Stimulated activated effector memory CD8-positive, alpha-beta T cell treated with anti-CD3 and anti-CD28 coated beads, Interleukin-12 subunit alpha, Interleukin-12 subunit beta, amount 100 ng/mL, for 72 hours (primary cell): Measurements from ENCODE around the gene DNTTIP2.
A peak's percentile ranks its signal among the peaks of the same experiment; 100 is the strongest.
"Not testable (repeated sequence)": the region's sequence is repeated elsewhere in the genome, so short reads cannot be mapped to it uniquely, and the experiment has no call there.

Experiments
- ATAC-seq: fragments of 150-1000 bp; cut with Tn5 transposase; 2 replicates; pipeline ENCODE4 v1.10.0; 2021
- DNase-seq, 2 donors: peaks; one replicate each; pipeline ENCODE4 v3.0.0; 2021 to 2022; ENCODE audit warnings: low spot score in 2 of 2
- H3K27ac Mint-ChIP-seq: one replicate; pipeline ENCODE4 v1.8.0; 2022; ENCODE audit warnings: mild to moderate bottlenecking, mixed read lengths
- H3K36me3 Mint-ChIP-seq: one replicate; pipeline ENCODE4 v1.8.0; 2022; ENCODE audit warnings: mild to moderate bottlenecking, mixed read lengths
- H3K4me1 Mint-ChIP-seq: one replicate; pipeline ENCODE4 v1.8.0; 2022; ENCODE audit warnings: mixed read lengths
- H3K4me3 Mint-ChIP-seq: one replicate; pipeline ENCODE4 v1.8.0; 2022; ENCODE audit warnings: mild to moderate bottlenecking, mixed read lengths
- H3K9me3 Mint-ChIP-seq: one replicate; pipeline ENCODE4 v1.8.0; 2022; ENCODE audit warnings: mixed read lengths

The DNTTIP2 gene

DNA sequence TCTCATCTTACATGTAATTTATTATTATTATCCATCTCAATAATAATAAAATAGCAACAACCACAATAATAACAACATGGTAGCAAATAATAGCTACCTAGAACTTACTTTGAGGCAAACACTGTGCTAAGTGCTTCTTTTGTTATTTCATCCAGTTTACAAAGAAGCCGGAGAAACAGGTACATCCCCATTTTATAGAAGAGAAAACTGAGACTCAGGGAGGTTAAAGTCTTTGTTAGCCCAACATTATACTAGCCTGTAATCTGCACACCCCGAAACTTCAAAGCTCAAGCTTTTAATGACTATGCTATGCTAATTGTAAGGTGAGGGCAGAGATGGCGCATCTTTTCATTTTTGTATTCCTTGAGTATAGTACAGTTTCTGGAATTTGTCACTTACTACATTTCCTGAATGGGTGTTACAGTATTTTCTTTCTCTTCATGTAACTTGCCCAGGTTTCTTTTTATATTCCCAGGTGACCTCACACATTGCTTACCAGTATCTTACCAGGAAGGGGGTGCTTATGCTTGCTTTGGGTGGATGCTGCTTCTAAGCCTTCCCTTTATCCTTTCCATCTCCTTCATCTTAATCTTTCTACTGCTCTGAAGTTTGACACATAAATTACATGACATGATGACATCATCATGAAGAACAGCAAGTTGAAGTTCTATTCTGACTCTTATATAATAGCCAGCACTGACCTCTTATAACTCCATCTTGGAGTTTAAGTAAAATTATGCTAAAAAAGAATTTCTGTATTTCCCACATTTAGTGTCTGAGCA lies 21.9 kb upstream of the DNTTIP2 start:
- Mint-ChIP-seq H3K36me3 (peaks cover 55% of the 10 kb centered on the region), H3K4me1 (peaks cover 19% of the 10 kb centered on the region)
- ATAC-seq = no peak

DNA sequence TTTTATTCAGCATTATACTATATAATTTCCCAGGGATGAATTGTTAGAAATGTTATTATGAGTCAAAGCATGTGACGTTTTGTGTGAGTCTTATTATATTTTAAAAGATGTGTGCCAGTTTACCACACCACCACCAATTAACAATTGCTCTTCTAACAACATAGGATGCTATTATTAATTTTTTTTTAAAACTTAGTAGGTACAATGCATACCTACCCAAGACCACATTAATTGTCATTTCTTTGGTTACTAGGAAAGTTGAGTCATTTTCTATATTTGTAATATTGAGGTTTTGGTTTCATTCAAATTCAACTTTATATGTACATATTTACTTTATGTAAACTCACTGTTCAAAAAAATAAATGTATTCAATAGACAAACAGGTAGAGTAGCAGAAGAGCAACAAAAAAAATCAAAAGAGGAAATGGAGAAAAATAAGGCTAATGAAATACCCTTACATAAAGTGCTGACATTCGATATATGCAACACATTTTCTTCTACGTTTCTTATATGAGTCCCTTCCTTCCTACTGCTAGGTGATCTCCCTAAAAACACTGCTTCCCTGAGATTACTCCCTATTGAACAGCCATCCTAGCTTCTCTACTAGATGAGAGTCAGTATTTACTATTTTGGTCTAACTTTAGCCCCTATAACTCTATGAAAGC lies 20.7 kb upstream of the DNTTIP2 start:
- Mint-ChIP-seq H3K4me1 (peaks cover 14% of the 10 kb centered on the region), H3K36me3 (peaks cover 66% of the 10 kb centered on the region), H3K9me3 (no peaks in the 10 kb centered on the region), H3K4me3 (no peak overlapping the region), H3K27ac (peak overlapping the region; percentile 55)
- ATAC-seq = no peak
- DNase-seq = no peak

More for the DNA sequence above, 21.9 kb upstream of the DNTTIP2 start:
- Mint-ChIP-seq H3K27ac (no peak overlapping the region), H3K9me3 (no peaks in the 10 kb centered on the region), H3K4me3 (no peak overlapping the region)
- DNase-seq = no peak

DNA sequence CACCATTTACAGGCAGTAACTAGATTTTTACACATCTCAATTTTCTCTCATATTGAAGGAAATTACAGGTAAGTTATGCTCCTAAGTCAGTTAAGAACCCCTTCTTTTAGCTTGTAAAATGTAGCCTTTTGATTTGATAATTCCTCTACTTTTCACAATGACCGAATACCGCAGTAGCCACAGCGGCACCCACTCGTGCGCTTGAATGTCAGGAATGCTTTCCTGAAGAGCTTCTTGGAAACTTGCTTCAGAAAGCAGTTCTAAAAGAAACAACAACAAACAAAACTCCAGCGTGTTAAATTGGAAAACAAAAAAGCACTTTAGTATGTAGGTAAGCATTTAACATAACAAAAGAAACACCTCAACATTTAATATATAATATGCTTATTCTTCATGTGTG lies 9.9 kb upstream of the DNTTIP2 start:
- no peak overlapping the region for H3K27ac Mint-ChIP-seq
- ATAC-seq (no peak), DNase-seq (no peak)
- no peaks in the 10 kb centered on the region for H3K9me3 Mint-ChIP-seq
- H3K4me1 Mint-ChIP-seq = no peaks in the 10 kb centered on the region
- peaks cover 58% of the 10 kb centered on the region for H3K36me3 Mint-ChIP-seq
- no peak overlapping the region for H3K4me3 Mint-ChIP-seq

DNA sequence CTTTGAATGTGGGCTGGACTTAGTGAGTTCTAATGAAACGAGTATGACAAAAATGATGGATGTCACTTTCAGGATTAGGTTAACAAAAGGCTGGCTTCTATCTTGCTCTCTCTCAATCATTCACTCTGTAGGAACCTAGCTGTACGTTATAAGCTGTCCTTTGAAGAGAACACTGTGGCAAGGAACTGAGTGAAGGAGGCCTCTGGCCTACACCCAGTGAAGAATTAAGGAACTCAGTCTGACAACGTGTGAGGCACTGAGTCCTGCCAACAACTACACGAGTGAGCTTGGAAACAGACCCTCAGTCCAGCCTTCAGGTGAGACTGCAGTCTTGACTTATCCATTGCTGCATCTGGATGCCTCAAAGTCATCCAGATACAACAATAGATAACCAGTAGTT lies 3.3 kb upstream of the DNTTIP2 start:
- no peak overlapping the region for H3K4me3 Mint-ChIP-seq
- no peaks in the 10 kb centered on the region for H3K9me3 Mint-ChIP-seq
- DNase-seq (no peak), ATAC-seq (no peak)
- peaks cover 16% of the 10 kb centered on the region for H3K4me1 Mint-ChIP-seq
- peaks cover 42% of the 10 kb centered on the region for H3K36me3 Mint-ChIP-seq
- H3K27ac Mint-ChIP-seq = no peak overlapping the region

DNA sequence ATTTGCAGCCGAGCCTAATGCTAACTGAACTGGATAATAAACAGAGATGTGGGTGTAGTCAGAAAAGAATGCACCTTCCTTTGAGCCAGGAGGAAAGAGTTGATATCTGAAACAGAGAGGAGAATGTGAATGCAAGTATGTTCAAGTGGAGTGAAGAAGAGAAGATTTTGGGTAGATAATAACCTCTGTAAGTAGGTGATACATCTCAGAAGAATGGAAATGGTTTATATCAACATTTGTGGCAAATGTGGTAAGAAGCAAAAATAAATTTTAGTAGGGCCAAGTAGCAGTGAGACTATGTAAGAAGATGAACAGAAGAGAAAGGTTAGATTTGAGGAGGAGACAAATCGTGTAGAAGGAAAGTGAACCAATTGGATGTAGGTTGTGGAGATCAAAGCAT lies 1.7 kb upstream of the DNTTIP2 start:
- DNase-seq = no peak
- ATAC-seq = no peak
- Mint-ChIP-seq H3K9me3 (no peaks in the 10 kb centered on the region), H3K36me3 (peaks cover 53% of the 10 kb centered on the region), H3K27ac (no peak overlapping the region), H3K4me3 (no peak overlapping the region), H3K4me1 (peaks cover 29% of the 10 kb centered on the region)

DNA sequence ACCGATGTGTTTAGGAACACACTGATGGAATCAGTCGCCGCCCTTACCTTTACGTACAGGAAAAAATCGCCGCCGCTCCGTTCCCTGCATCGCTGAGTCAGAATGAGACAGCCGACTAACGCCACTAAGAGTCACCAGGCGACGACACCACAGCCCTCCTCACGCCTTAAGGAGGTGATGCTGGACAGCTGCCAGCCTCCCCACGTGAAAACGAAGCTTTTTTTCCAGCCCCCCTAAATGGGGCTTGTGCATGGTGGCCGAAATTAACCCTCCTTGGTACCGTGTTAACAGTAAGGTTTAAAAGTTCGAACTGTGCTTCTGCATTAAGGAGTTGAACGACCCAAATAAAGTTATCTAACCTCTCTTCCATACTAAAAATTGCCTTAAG lies 511 bp downstream of the DNTTIP2 start:
- ATAC-seq = peak; percentile 90
- peaks cover 71% of the 10 kb centered on the region for H3K36me3 Mint-ChIP-seq
- peaks cover 41% of the 10 kb centered on the region for H3K4me1 Mint-ChIP-seq
- peak overlapping the region; percentile 99 for H3K27ac Mint-ChIP-seq
- DNase-seq = peak; percentile 36 to 79
- no peaks in the 10 kb centered on the region for H3K9me3 Mint-ChIP-seq
- H3K4me3 Mint-ChIP-seq = peak overlapping the region; percentile 96

DNA sequence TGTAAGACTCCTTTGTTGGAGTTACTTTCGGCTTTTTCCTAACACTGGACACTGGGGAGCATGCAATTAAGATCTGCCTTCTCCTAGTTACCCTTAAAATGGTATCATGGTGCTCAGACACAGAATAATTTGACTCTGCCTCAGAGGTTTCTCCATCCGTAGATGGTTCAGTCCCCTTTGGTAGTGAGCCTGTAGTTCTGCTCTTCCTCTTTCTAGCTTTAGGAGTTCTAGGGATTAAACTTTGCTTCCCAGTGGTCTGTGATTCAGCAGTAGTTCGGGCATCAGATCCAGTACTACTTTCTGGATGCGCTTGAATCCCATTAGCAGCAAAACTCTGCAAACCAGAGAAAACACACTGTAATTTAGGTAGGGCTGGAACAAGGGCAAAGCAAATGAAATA lies 1.5 kb downstream of the DNTTIP2 start:
- peak overlapping the region; percentile 99 for H3K27ac Mint-ChIP-seq
- DNase-seq (no peak), ATAC-seq (no peak)
- peaks cover 73% of the 10 kb centered on the region for H3K36me3 Mint-ChIP-seq
- H3K4me3 Mint-ChIP-seq = peak overlapping the region; percentile 96
- peaks cover 41% of the 10 kb centered on the region for H3K4me1 Mint-ChIP-seq
- no peaks in the 10 kb centered on the region for H3K9me3 Mint-ChIP-seq

DNA sequence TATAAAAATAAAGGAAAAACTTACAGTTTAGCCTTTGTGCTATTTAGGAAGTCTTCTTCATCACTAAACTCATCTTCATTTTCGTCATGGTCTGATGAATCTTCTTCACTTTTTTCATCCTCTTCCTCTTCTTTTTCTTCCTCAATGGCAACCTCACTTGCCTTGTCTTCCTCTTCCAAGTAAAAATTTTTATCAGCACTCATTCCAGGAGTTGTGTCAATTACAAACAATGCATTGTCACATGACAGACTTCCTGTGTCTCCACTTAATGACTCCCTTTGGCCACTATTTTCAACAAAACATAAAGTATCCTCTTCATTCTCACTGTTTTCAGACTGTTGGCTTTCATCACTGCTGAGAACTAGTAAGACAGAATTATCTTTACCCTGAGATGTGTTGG lies 2.8 kb downstream of the DNTTIP2 start:
- peaks cover 86% of the 10 kb centered on the region for H3K36me3 Mint-ChIP-seq
- H3K4me1 Mint-ChIP-seq = peaks cover 43% of the 10 kb centered on the region

DNA sequence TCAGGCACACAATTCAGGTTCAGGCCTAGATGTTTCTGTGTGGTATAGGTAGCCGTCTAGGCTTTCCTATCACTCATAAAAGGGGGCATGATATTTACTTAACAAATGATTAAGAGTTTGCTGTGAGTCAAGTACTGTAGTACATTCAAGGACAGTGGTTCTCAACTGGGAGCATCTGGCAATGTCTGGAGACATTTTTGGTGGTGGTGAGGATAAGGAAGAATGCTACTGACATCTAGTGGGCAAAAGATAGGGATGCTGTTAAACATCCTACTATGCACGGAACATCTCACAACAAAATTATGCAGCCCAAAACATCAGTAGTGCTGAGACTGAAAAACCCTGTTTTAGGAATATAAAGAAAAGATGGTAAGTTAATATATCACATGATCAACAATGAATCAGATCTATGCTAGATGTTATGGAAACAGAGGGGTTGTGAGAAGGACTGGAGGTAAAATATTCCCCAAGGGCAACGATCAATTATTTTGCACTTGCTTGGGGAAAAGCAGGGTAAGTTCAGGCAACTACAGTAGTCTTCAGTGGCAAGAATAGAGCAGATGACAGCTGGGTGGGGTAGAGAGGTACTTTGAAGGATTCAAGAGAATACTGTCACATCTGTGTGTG lies 4.9 kb downstream of the DNTTIP2 start:
- peaks cover 39% of the 10 kb centered on the region for H3K4me1 Mint-ChIP-seq
- peak overlapping the region; percentile 78 for H3K27ac Mint-ChIP-seq
- no peak overlapping the region for H3K4me3 Mint-ChIP-seq
- no peak for DNase-seq
- no peak for ATAC-seq
- H3K9me3 Mint-ChIP-seq = no peaks in the 10 kb centered on the region
- H3K36me3 Mint-ChIP-seq = peaks cover 100% of the 10 kb centered on the region

More for the DNA sequence above, 2.8 kb downstream of the DNTTIP2 start:
- Mint-ChIP-seq H3K4me3 (peak overlapping the region; percentile 96), H3K9me3 (no peaks in the 10 kb centered on the region), H3K27ac (peak overlapping the region; percentile 99)
- DNase-seq = no peak
- ATAC-seq = no peak

DNA sequence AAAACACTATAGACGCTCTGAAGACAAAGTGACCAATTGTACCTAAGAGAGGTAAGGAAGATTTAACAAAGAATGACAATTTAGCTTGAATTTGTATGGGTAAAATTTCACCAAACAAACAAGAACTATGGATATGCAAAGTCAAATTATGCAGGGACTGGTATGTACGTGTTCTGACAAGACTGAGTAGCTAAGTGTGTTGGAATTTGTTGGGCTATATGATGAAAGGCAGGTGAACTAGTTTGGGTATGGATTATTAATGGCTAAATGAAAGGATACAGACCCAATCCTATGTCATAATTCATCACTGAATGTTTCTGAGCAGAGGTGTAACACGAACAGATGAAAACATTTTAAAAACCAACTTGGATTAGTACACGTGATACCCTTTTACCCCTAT lies 7.6 kb downstream of the DNTTIP2 start:
- no peak overlapping the region for H3K4me3 Mint-ChIP-seq
- no peak for DNase-seq
- peaks cover 22% of the 10 kb centered on the region for H3K4me1 Mint-ChIP-seq
- H3K27ac Mint-ChIP-seq = peak overlapping the region; percentile 67
- peaks cover 98% of the 10 kb centered on the region for H3K36me3 Mint-ChIP-seq
- no peak for ATAC-seq
- H3K9me3 Mint-ChIP-seq = no peaks in the 10 kb centered on the region

DNA sequence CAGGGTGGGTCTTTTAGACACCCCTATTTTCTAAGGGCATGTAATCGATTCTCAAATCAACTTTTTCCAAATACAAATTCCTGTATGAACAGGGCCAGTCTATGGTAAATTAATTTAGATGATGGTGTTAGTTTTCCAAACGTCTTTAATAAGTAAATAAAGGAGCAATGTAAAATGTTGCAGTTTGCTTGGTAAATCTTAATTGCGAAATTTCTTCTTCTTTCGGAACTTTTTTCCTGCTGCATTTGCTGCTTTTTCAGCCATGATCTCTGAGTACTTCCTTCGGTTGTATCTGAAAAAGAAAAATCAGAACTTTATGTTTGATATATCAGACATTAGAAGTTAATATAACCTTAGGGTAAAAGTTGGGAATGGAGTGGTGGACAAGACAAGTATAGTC lies 9.4 kb downstream of the DNTTIP2 start:
- peaks cover 81% of the 10 kb centered on the region for H3K36me3 Mint-ChIP-seq

DNA sequence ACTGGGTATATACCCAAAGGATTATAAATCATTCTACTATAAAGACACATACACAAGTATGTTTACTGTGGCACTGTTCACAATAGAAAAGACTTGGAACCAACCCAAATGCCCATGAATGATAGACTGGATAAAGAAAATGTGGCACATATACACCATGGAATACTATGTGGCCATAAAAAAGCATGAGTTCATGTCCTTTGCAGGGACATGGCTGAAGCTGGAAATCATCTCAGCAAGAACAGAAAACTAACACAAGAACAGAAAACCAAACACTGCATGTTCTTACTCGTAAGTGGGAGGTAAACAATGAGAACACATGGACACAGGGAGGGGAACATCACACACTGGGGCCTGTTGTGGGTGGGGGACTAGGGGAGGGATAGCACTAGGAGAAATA lies 10.5 kb downstream of the DNTTIP2 start:
- not testable (repeated sequence) for H3K4me1 Mint-ChIP-seq, H3K27ac Mint-ChIP-seq, H3K4me3 Mint-ChIP-seq, ATAC-seq, DNase-seq, H3K9me3 Mint-ChIP-seq
- H3K36me3 Mint-ChIP-seq = peaks cover 69% of the 10 kb centered on the region

More for the DNA sequence above, 9.4 kb downstream of the DNTTIP2 start:
- DNase-seq = no peak
- Mint-ChIP-seq H3K4me3 (no peak overlapping the region), H3K4me1 (peaks cover 13% of the 10 kb centered on the region), H3K27ac (no peak overlapping the region), H3K9me3 (no peaks in the 10 kb centered on the region)
- ATAC-seq = no peak

DNA sequence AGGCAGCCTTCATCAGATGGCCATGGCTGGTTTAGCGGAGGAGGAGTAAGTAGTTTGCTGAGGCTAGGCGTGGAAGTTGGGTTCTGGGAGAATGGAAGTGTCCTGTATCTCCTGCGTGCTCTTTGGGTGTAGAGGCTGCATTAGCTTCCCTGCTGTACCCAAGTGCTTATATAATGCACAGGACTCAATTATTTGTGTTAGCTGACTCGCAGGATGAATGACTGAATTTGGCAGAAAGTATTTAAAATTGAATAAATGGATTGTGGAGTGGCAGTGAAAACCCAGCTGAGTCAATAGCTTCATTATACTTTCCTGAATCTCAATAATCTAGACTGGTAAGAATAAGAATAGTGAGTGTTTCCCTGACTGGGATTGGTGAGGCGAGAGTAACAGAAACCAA lies 13.8 kb downstream of the DNTTIP2 start:
- DNase-seq = no peak
- Mint-ChIP-seq H3K4me1 (no peaks in the 10 kb centered on the region), H3K36me3 (peaks cover 37% of the 10 kb centered on the region), H3K27ac (no peak overlapping the region), H3K9me3 (no peaks in the 10 kb centered on the region), H3K4me3 (no peak overlapping the region)
- no peak for ATAC-seq

DNA sequence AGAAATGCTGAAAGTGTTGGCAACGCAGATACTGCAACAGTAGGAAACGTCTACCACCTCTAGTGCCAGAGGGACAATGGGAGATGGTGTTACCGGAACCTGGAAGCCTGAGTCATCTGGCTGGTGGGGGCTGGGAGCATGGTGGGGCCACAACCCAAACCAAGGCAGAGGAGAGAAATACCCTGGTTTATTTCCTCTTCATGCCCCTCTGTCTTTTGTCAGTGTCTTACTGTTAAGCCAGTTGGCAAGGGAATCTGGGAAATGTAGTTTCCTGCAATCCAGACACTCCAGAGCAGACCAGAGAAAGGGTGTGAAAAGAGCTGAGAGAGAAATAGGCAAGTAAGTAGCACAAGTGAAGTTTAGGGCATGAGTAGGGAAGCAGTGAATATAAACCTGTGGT lies 14.8 kb downstream of the DNTTIP2 start:
- ATAC-seq (no peak), DNase-seq (no peak)
- H3K4me1 Mint-ChIP-seq = no peaks in the 10 kb centered on the region
- no peak overlapping the region for H3K4me3 Mint-ChIP-seq
- no peaks in the 10 kb centered on the region for H3K9me3 Mint-ChIP-seq
- H3K27ac Mint-ChIP-seq = no peak overlapping the region
- H3K36me3 Mint-ChIP-seq = peaks cover 26% of the 10 kb centered on the region

DNA sequence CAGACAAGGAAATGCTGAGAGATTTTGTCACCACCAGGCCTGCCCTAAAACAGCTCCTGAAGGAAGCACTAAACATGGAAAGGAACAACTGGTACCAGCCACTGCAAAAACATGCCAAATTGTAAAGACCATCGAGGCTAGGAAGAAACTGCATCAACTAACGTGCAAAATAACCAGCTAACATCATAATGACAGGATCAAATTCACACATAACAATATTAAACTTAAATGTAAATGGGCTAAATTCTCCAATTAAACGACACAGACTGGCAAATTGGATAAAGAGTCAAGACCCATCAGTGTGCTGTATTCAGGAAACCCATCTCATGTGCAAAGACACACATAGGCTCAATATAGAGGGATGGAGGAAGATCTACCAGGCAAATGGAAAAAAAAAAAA lies 21.4 kb downstream of the DNTTIP2 start:
- H3K4me1 Mint-ChIP-seq, H3K27ac Mint-ChIP-seq: not testable (repeated sequence)

DNA sequence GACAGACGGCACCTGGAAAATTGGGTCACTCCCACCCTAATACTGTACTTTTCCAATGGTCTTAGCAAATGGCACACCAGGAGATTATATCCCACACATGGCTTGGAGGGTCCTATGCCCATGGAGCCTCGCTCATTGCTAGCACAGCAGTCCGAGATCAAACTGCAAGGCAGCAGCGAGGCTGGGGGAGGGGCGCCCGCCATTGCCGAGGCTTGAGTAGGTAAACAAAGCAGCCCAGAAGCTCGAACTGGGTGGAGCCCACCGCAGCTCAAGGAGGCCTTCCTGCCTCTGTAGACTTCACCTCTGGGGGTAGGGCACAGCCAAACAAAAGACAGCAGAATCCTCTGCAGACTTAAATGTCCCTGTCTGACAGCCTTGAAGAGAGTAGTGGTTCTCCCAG lies 23.0 kb downstream of the DNTTIP2 start:
- not testable (repeated sequence) for H3K27ac Mint-ChIP-seq, H3K4me3 Mint-ChIP-seq, H3K4me1 Mint-ChIP-seq, H3K36me3 Mint-ChIP-seq, DNase-seq, H3K9me3 Mint-ChIP-seq, ATAC-seq

More for the DNA sequence above, 21.4 kb downstream of the DNTTIP2 start:
- not testable (repeated sequence) for DNase-seq, H3K36me3 Mint-ChIP-seq, ATAC-seq, H3K4me3 Mint-ChIP-seq, H3K9me3 Mint-ChIP-seq
